Spleen (tissue), 11 donors: ENCODE results near the gene PCGF3. TPM values are rescaled to one million over a fixed set of nuclear protein-coding genes. Genes with fewer than 3 reads are reported as not detected.

ENCODE experiments used
- DNase-seq: peaks from one replicate; pipeline ENCODE4 v3.0.0-alpha.2; 2020
- H3K27ac ChIP-seq, 8 donors: fragments of 200-600 bp; sonication (generic) in 7 of 8; 1 replicate in 4 of 8; 2 replicates in 4 of 8; pipeline versions ENCODE4 v1.5.0 to v1.8.0; 2016 to 2021; ENCODE audit warnings: inconsistent platforms in 4 of 8, mild to moderate bottlenecking in 4 of 8, moderate library complexity in 1 of 8
- H3K27me3 ChIP-seq, 7 donors: fragments of 200-600 bp; sonication (generic) in 6 of 7; replicated peaks in 1 of 7; 1 replicate in 4 of 7; 2 replicates in 3 of 7; pipeline versions ENCODE4 v1.5.0 to v1.8.0; 2016 to 2021; ENCODE audit warnings: inconsistent platforms in 3 of 7, mild to moderate bottlenecking in 1 of 7
- H3K36me3 ChIP-seq, 6 donors: fragments of 200-600 bp; sonication (generic) in 5 of 6; 1 replicate in 4 of 6; 2 replicates in 2 of 6; pipeline versions ENCODE4 v1.5.0 to v1.8.0; 2016 to 2021; ENCODE audit warnings: inconsistent platforms in 2 of 6
- H3K4me1 ChIP-seq, 6 donors: fragments of 200-600 bp; sonication (generic) in 5 of 6; 1 replicate in 3 of 6; 2 replicates in 3 of 6; pipeline versions ENCODE4 v1.5.0 to v1.8.0; 2016 to 2021; ENCODE audit warnings: inconsistent platforms in 3 of 6
- H3K4me3 ChIP-seq, 8 donors: fragments of 200-600 bp; sonication (generic) in 7 of 8; 1 replicate in 4 of 8; 2 replicates in 4 of 8; pipeline versions ENCODE4 v1.5.0 to v1.8.0; 2016 to 2021; ENCODE audit warnings: inconsistent platforms in 4 of 8, mild to moderate bottlenecking in 4 of 8, moderate library complexity in 2 of 8
- H3K9me3 ChIP-seq, 8 donors: fragments of 200-600 bp; sonication (generic) in 7 of 8; 1 replicate in 4 of 8; 2 replicates in 4 of 8; pipeline versions ENCODE4 v1.5.0 to v1.8.0; 2016 to 2021; ENCODE audit warnings: inconsistent platforms in 4 of 8
- POLR2A ChIP-seq, 3 donors: fragments of 450-650 bp; IDR thresholded peaks; one replicate each; pipeline ENCODE4 v1.5.1; 2017; ENCODE audit warnings: antibody characterized with exemption in 3 of 3, mild to moderate bottlenecking in 1 of 3
- POLR2AphosphoS5 ChIP-seq, 3 donors: sonication (generic); formaldehyde crosslinking; IDR thresholded peaks; one replicate each; pipeline ENCODE4 v1.5.1; 2017; ENCODE audit warnings: antibody characterized with exemption in 3 of 3
- WGBS, 5 donors: extraction: QIAGEN DNeasy Blood & Tissue Kit in 3 of 5; methylation state at CpG; one replicate each; pipeline versions ENCODE4 v1.1.5 to v1.1.7; 2013 to 2018; 5-methylcytosine and 5-hydroxymethylcytosine counted together
- intact Hi-C: fragments of 100-400 bp; cut with DNase I; formaldehyde crosslinking; loops from one replicate; pipeline ENCODE4 v1.15.0; 2023; ENCODE audit warnings: low total_unique reads
- polyA plus RNA-seq, 3 donors: library from polyadenylated mRNA; stranded (reverse); fragments of 200-250 nt; gene quantifications; one replicate each; pipeline ENCODE4 v1.2.1, GENCODE V29; 2013
- total RNA-seq, 7 donors: library from RNA; depleted of rRNA in 3 of 7; stranded (reverse); fragments of >200 nt in 3 of 7; fragmentation: NEBNext Ultra II Directional in 4 of 7; extraction: Animal tissue kit (Norgen Biotek cat#: 25700) in 4 of 7; gene quantifications; one replicate each; pipeline versions ENCODE4 v1.1.0 to v1.2.1, GENCODE V29; 2016 to 2021
- TF ChIP-seq, protein P1 (sequence below), 11 experiments: fragments of 200-600 bp in 7 of 11; fragments of 450-650 bp in 4 of 11; sonication (generic) in 4 of 11; IDR thresholded peaks in 8 of 11; conservative IDR thresholded peaks in 3 of 11; 1 replicate in 7 of 11; 2 replicates in 4 of 11; pipeline versions ENCODE4 v1.4.0 to v1.8.0; 2016 to 2021; ENCODE audit warnings: antibody characterized with exemption in 11 of 11, inconsistent platforms in 4 of 11, mild to moderate bottlenecking in 1 of 11
- donor health status: healthy with polysubstance abuse.
- donor health status: DM: no; HTN: no; CAD: no; lungs with moderate emphysema.
- donor health status: DM: no; HTN: no; CAD: no.
- donor health status: Bipolar disorder and iron deficiency.
- donor health status: healthy.
- donor health status: DM: no; HTN: no; CAD: no.
- donor health status: DM: yes; HTN: yes; CAD: no.

Gene PCGF3
- total and polyA plus RNA-seq, 10 donors, result 29.7 to 102 (median 69.4) TPM

DNA sequence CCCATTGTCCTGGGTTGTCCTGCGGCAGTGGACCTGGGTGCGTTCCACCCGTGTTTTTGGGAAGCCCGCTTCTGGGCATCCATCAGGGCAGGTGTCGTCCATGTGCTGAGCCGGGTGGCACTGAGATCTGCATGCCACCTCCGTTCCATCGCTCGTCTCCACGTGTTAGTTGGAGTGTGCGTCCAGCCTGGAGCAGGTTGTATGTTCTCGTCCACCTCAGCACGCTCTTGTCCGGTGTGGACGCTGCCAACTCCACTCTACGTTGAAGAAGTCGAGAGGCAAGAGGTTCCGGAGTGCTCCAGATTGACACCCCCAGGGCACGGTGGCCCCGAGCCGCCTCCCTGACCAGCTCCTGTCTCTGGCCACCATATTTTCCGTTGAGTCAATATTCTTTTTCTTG, 33.9 kb downstream of the PCGF3 start:
- DNase-seq, result no peak
- Histone ChIP-seq H3K27ac (no peak overlapping the region), H3K4me3 (no peak overlapping the region), H3K36me3 (peaks cover 2 to 95% (median 61%) of the 10 kb centered on the region in 6 donors), H3K9me3 (no peaks in the 10 kb centered on the region), H3K4me1 (peaks cover 0 to 10% (median 3%) of the 10 kb centered on the region in 6 donors), H3K27me3 (no peaks in the 10 kb centered on the region)
- 94 to 97% (median 96%) methylated on average over 22 of the region's 22 CpGs for WGBS, 5 donors
- intact Hi-C loops, result no loop called here
- TF ChIP-seq POLR2AphosphoS5 (IDR thresholded peaks at IDR 0.05) (peak in 1 of 3 donors; percentile 52), POLR2A (IDR thresholded peaks at IDR 0.05) (no peak)
- TF ChIP-seq, protein P1, sequence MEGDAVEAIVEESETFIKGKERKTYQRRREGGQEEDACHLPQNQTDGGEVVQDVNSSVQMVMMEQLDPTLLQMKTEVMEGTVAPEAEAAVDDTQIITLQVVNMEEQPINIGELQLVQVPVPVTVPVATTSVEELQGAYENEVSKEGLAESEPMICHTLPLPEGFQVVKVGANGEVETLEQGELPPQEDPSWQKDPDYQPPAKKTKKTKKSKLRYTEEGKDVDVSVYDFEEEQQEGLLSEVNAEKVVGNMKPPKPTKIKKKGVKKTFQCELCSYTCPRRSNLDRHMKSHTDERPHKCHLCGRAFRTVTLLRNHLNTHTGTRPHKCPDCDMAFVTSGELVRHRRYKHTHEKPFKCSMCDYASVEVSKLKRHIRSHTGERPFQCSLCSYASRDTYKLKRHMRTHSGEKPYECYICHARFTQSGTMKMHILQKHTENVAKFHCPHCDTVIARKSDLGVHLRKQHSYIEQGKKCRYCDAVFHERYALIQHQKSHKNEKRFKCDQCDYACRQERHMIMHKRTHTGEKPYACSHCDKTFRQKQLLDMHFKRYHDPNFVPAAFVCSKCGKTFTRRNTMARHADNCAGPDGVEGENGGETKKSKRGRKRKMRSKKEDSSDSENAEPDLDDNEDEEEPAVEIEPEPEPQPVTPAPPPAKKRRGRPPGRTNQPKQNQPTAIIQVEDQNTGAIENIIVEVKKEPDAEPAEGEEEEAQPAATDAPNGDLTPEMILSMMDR (IDR thresholded peaks at IDR 0.05 in 8 of 11, conservative IDR thresholded peaks at IDR 0.05 in 3 of 11), result no peak

DNA sequence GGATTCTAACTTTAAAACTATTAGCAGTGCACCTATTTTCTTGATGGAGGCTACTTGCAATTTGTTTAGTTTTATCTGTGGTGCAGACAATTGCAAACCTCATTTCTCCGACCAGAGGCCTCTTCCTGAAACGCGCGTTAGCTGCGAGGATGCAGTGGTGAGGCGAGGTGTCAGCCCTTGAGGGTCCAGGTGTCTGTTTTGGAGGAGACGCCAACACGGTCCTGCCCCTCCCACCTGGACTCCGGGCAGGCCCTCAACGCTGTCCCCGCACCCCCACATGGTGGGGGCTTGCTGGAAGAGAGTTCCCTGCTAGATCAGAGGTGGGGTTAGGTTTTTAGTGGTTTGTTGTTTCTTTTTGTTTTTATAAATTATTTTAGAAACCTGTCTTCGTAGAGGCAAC, 34.4 kb downstream of the PCGF3 start:
- TF ChIP-seq, protein P1 (IDR thresholded peaks at IDR 0.05 in 8 of 11, conservative IDR thresholded peaks at IDR 0.05 in 3 of 11), result no peak
- TF ChIP-seq POLR2A (IDR thresholded peaks at IDR 0.05) (no peak), POLR2AphosphoS5 (IDR thresholded peaks at IDR 0.05) (no peak)
- no peak for DNase-seq
- Histone ChIP-seq H3K36me3 (peaks cover 2 to 91% (median 56%) of the 10 kb centered on the region in 6 donors), H3K9me3 (no peaks in the 10 kb centered on the region), H3K4me1 (peaks cover 0 to 10% (median 3%) of the 10 kb centered on the region in 6 donors), H3K27me3 (no peaks in the 10 kb centered on the region), H3K27ac (no peak overlapping the region), H3K4me3 (no peak overlapping the region)
- intact Hi-C loops, result no loop called here
- WGBS, 5 donors, result 87 to 92% (median 89%) methylated on average over 12 of the region's 12 CpGs

DNA sequence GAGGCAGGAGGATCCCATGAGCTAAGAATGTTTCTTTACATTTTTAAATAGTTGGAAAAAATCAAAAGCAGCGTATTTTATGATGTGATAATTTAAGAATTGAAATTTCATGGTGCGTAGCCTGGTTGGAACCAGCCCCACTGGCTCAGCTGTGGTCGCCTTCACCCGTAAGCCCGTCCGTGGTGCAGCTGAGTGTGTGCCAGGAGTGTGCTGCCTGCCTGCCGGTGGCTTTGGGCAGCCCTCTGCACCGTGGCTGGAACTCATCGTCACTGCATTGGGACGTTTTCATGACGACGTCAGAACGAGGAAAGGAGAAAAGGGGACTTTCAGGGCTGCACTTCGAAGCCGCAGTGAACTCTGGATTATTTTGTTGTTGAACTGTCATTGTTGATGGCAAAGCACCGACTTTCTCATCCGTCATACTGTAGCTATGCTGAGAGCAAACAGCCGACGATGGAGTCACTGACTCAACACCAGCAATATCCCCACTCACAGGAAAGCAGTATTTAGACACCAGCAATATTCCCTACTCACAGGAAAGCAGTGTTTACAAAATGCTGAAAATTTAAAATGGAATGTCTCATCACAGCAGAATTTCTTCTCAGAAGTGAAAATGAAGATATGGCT, 35.1 kb downstream of the PCGF3 start:
- H3K4me1 ChIP-seq, result peaks cover 0 to 10% (median 3%) of the 10 kb centered on the region in 6 donors
- H3K9me3 ChIP-seq, result no peaks in the 10 kb centered on the region
- TF ChIP-seq, protein P1 (IDR thresholded peaks at IDR 0.05 in 8 of 11, conservative IDR thresholded peaks at IDR 0.05 in 3 of 11), result no peak
- 88 to 92% (median 89%) methylated on average over 19 of the region's 19 CpGs for WGBS, 5 donors
- peaks cover 2 to 83% (median 49%) of the 10 kb centered on the region in 6 donors for H3K36me3 ChIP-seq
- intact Hi-C loops, result no loop called here
- DNase-seq, result no peak
- H3K27me3 ChIP-seq, result no peaks in the 10 kb centered on the region
- H3K4me3 ChIP-seq, result no peak overlapping the region
- no peak overlapping the region for H3K27ac ChIP-seq

DNA sequence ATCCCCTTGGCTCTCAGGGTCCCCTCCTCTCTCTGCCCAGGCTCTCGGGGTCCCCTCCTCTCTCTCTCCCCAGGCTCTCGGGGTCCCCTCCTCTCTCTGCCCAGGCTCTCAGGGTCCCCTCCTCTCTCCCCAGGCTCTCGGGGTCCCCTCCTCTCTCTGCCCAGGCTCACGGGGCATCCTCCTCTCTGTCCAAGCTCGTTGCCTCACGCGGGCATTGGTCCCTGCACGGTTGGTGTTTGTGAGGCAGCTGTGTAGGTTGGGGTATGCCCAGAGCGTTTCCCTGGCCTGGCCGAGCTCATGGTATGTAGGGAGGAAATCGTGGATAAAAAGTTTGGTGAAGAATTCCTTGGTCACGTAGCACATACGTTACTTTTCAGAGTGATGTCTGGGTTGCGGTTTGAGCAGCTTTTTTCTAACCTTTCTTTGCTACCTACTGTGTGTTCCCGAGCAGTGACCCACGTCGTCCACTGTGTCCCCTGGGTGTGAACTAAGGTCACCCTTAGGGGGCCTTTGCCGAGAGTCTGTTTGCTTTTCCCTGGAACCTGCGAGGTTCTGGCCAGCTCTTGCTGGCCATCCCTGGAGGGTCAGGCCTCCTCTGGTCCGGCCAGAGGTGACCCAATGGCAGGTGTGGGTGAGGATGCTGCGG, 36.6 kb downstream of the PCGF3 start:
- peaks cover 0 to 10% (median 3%) of the 10 kb centered on the region in 6 donors for H3K4me1 ChIP-seq
- TF ChIP-seq, protein P1 (IDR thresholded peaks at IDR 0.05 in 8 of 11, conservative IDR thresholded peaks at IDR 0.05 in 3 of 11), result no peak
- no peak overlapping the region for H3K27ac ChIP-seq
- DNase-seq, result no peak
- peaks cover 2 to 69% (median 39%) of the 10 kb centered on the region in 6 donors for H3K36me3 ChIP-seq
- no peaks in the 10 kb centered on the region for H3K9me3 ChIP-seq
- no peak overlapping the region for H3K4me3 ChIP-seq
- intact Hi-C loops, result no loop called here
- 77 to 85% (median 84%) methylated on average over 21 of the region's 21 CpGs for WGBS, 5 donors
- H3K27me3 ChIP-seq, result no peaks in the 10 kb centered on the region
